OCI-LY7 (cell line): ENCODE data around the gene SLC9C1. TPM values are rescaled to one million over a fixed set of nuclear protein-coding genes. Genes with fewer than 3 reads are reported as not detected.

Source experiments
- BruUV-seq: library from RNA; stranded (reverse); fragments of 400-500 nt; replicated peaks from 2 replicates; lab custom pipeline; 2021; lab: Mats Ljungman, UMichigan
- CTCF ChIA-PET: fragments of 300-600 bp; sonication (Branson Sonifier 250); formaldehyde crosslinking; loops from one replicate; lab custom pipeline; 2022; ENCODE audit warnings: antibody characterized with exemption; ENCODE audit not compliant: unreplicated experiment; lab: Charles Lee
- POLR2A ChIA-PET: fragments of 300-600 bp; sonication (Branson Sonifier 250); formaldehyde crosslinking; loops from one replicate; lab custom pipeline; 2022; ENCODE audit warnings: antibody characterized with exemption; lab: Charles Lee
- DNase-seq: peaks from one replicate; pipeline ENCODE4 v3.0.0-alpha.2; 2015; ENCODE audit warnings: low spot score
- H2AFZ ChIP-seq: fragments of 200-600 bp; sonication (generic), shearing (Covaris generic); 2 replicates; pipeline ENCODE4 v1.6.1; 2014; ENCODE audit warnings: mild to moderate bottlenecking, antibody characterized with exemption, low read length, moderate library complexity
- H3K27ac ChIP-seq: fragments of 200-600 bp; sonication (generic); 2 replicates; pipeline ENCODE4 v1.5.1; 2014; ENCODE audit warnings: mixed run types, low read depth, mild to moderate bottlenecking, moderate library complexity, low read length, inconsistent platforms; ENCODE audit not compliant: poor library complexity, severe bottlenecking
- H3K36me3 ChIP-seq: fragments of 200-600 bp; sonication (generic); 2 replicates; pipeline ENCODE4 v1.6.1; 2014; ENCODE audit warnings: mild to moderate bottlenecking, antibody characterized with exemption, low read length, moderate library complexity, mixed read lengths; ENCODE audit not compliant: insufficient read depth
- H3K4me1 ChIP-seq: fragments of 200-600 bp; sonication (generic); 2 replicates; pipeline ENCODE4 v1.5.1; 2014; ENCODE audit warnings: mild to moderate bottlenecking, low read length; ENCODE audit not compliant: insufficient read depth, poor library complexity, severe bottlenecking
- H3K4me2 ChIP-seq: fragments of 200-600 bp; sonication (generic); 2 replicates; pipeline ENCODE4 v1.6.1; 2014; ENCODE audit warnings: mild to moderate bottlenecking, low read length
- H3K4me3 ChIP-seq: fragments of 200-600 bp; sonication (generic); 2 replicates; pipeline ENCODE4 v1.5.1; 2014; ENCODE audit warnings: mild to moderate bottlenecking, low read depth, low read length; ENCODE audit not compliant: poor library complexity, severe bottlenecking
- H3K79me2 ChIP-seq: fragments of 200-600 bp; sonication (generic); 2 replicates; pipeline ENCODE4 v1.6.1; 2016; ENCODE audit warnings: low read depth, mild to moderate bottlenecking, low read length, moderate library complexity, mixed read lengths; ENCODE audit not compliant: insufficient read depth
- H3K9me2 ChIP-seq: fragments of 200-600 bp; sonication (generic); 2 replicates; pipeline ENCODE4 v1.6.1; 2016; ENCODE audit warnings: mild to moderate bottlenecking, low read length, mixed read lengths; ENCODE audit not compliant: insufficient read depth
- H3K9me3 ChIP-seq: fragments of 200-600 bp; sonication (generic); 2 replicates; pipeline ENCODE4 v1.6.1; 2014; ENCODE audit warnings: mild to moderate bottlenecking, mixed run types, low read length, mixed read lengths
- H4K20me1 ChIP-seq: fragments of 200-600 bp; sonication (generic); 2 replicates; pipeline ENCODE4 v1.6.1; 2014; ENCODE audit warnings: mild to moderate bottlenecking, antibody characterized with exemption, low read length, moderate library complexity, mixed read lengths; ENCODE audit not compliant: insufficient read depth
- CTCF ChIP-seq: fragments of 200-600 bp; sonication (generic); conservative IDR thresholded peaks from 2 replicates; pipeline ENCODE4 v1.5.1; 2014; ENCODE audit warnings: mild to moderate bottlenecking, antibody characterized with exemption, low read length, moderate library complexity, mixed read lengths
- EZH2phosphoT487 ChIP-seq: fragments of 200-600 bp; sonication (generic); IDR thresholded peaks from 2 replicates; pipeline ENCODE4 v1.6.1; 2018; ENCODE audit warnings: low read depth, borderline replicate concordance, mild to moderate bottlenecking, mixed run types, antibody characterized with exemption, low read length, moderate library complexity, mixed read lengths
- intact Hi-C: fragments of 100-400 bp; cut with micrococcal nuclease; formaldehyde crosslinking; loops from one replicate; pipeline ENCODE4 v1.10.0; 2022; ENCODE audit not compliant: unreplicated experiment
- total RNA-seq, 2 experiments: library from RNA; depleted of rRNA in 1 of 2; stranded (reverse); fragments of >200 nt in 1 of 2; shearing (Covaris generic) in 1 of 2; gene quantifications; 2 replicates each; pipeline ENCODE4 v1.2.3, GENCODE V29; 2014 to 2022

SLC9C1 gene
- total RNA-seq, 2 experiments from 2014 or later = not detected

- Histone ChIP-seq H3K4me2 (peak overlapping the region; percentile 16), H3K9me3 (no peaks in the 10 kb centered on the region), H4K20me1 (no peaks in the 10 kb centered on the region), H3K79me2 (no peaks in the 10 kb centered on the region), H3K9me2 (no peaks in the 10 kb centered on the region), H2AFZ (no peak overlapping the region), H3K4me1 (peaks cover 11% of the 10 kb centered on the region), H3K4me3 (no peak overlapping the region), H3K27ac (no peak overlapping the region), H3K36me3 (no peaks in the 10 kb centered on the region)
- CTCF ChIA-PET = no interaction called here
- TF ChIP-seq CTCF (no peak), EZH2phosphoT487 (no peak)
- intact Hi-C loops = no loop called here
- DNase-seq = peak; percentile 57
- POLR2A ChIA-PET = interaction anchor here (0.6 to 1.3 kb wide), 3 partner anchors 10 to 64 kb away, joined by 3 to 6 read pairs (median 5); no protein-coding TSS in a partner anchor
- BruUV-seq = no TSS peak
Observed at GRCh38 chr3:112167758-112168157, 126.3 kb downstream of the SLC9C1 start.

- ChIA-PET POLR2A (no interaction called here), CTCF (no interaction called here)
- H3K36me3 ChIP-seq = peaks cover 12% of the 10 kb centered on the region; the same call in 1 of the 2 replicates
- TF ChIP-seq EZH2phosphoT487 (no peak), CTCF (no peak)
- H3K4me3 ChIP-seq = no peak overlapping the region
- intact Hi-C loops = no loop called here
- BruUV-seq = no TSS peak
- H3K79me2 ChIP-seq = no peaks in the 10 kb centered on the region
- no peak overlapping the region for H3K4me2 ChIP-seq
- H3K27ac ChIP-seq = no peak overlapping the region
- no peaks in the 10 kb centered on the region for H4K20me1 ChIP-seq
- H3K4me1 ChIP-seq = no peaks in the 10 kb centered on the region
- DNase-seq = no peak
- no peak overlapping the region for H2AFZ ChIP-seq
- peaks cover 55% of the 10 kb centered on the region for H3K9me3 ChIP-seq
- H3K9me2 ChIP-seq = no peaks in the 10 kb centered on the region
Observed at GRCh38 chr3:112149136-112149535, 144.9 kb downstream of the SLC9C1 start.

- Histone ChIP-seq H3K4me1 (peaks cover 13% of the 10 kb centered on the region), H3K4me2 (no peak overlapping the region), H3K79me2 (no peaks in the 10 kb centered on the region), H3K36me3 (peaks cover 3% of the 10 kb centered on the region; the same call in 1 of the 2 replicates), H3K4me3 (no peak overlapping the region), H3K27ac (no peak overlapping the region), H2AFZ (no peak overlapping the region), H3K9me3 (peaks cover 46% of the 10 kb centered on the region), H4K20me1 (no peaks in the 10 kb centered on the region), H3K9me2 (no peaks in the 10 kb centered on the region)
- BruUV-seq = no TSS peak
- DNase-seq = no peak
- ChIA-PET CTCF (no interaction called here), POLR2A (interaction anchor here (0.6 kb wide), 1 partner anchor 160 kb away, joined by 3 read pairs; no protein-coding TSS in a partner anchor)
- intact Hi-C loops = loop anchor here (5.0 kb wide), 1 partner anchor 139 kb away; no protein-coding TSS in a partner anchor
- TF ChIP-seq EZH2phosphoT487 (no peak), CTCF (no peak)
Observed at GRCh38 chr3:112143689-112144088, 150.3 kb downstream of the SLC9C1 start.
